ENCODE measurements around the gene VAMP8. TPM values are rescaled to one million over a fixed set of nuclear protein-coding genes. Genes with fewer than 3 reads are reported as not detected.
A peak's percentile ranks its signal among the peaks of the same experiment; 100 is the strongest.
"Not testable (repeated sequence)": the region's sequence is repeated elsewhere in the genome, so short reads cannot be mapped to it uniquely, and the experiment has no call there.

Gene VAMP8
- total RNA-seq, 2 experiments from 2014 or later = 94.3 to 98.3 TPM

DNA sequence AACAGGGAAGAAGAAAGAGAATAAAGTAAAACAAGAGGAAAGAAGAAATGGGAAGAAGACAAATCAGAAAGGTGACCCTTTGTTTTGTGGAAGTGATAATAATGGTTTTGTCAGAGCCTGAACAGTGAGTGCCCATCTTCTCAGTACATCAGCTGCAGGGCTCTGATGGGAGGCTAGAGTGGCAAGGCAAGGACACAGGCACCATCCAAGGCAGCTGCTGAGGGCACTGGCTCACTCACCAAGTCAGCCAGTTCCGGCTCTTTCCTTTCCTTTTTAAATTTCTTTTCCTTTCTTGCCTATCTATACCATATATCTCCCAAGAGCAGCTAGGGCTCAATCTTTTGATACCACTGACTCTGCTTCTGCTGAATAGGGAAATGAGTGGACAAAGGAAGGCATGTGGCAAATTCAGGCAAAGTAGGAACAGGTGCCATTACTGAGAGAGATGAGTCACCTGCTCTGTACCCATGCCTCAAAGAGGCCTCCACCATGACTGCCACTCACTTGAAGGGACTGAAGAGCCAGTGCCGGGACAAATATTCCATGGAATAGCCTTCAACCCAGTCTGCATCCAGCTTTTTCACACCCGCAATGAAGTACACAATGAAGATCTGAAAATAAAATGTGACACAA, 22.3 kb upstream of the VAMP8 start:
- Mint-ChIP-seq H3K4me3 (no peak overlapping the region), H3K27ac (no peak overlapping the region), H3K4me1 (peaks cover 18% of the 10 kb centered on the region), H3K36me3 (peaks cover 11% of the 10 kb centered on the region), H3K9me3 (no peaks in the 10 kb centered on the region), H3K27me3 (no peaks in the 10 kb centered on the region)
- no peak for DNase-seq

GRCh38 chr2:85557130-85557529, 20.3 kb upstream of the VAMP8 start:
- Mint-ChIP-seq H3K27ac (no peak overlapping the region), H3K9me3 (no peaks in the 10 kb centered on the region), H3K4me1 (peaks cover 29% of the 10 kb centered on the region), H3K36me3 (peaks cover 5% of the 10 kb centered on the region), H3K4me3 (no peak overlapping the region), H3K27me3 (no peaks in the 10 kb centered on the region)
- no peak for DNase-seq

GRCh38 chr2:85558160-85558559, 19.2 kb upstream of the VAMP8 start:
- Mint-ChIP-seq H3K4me3 (no peak overlapping the region), H3K27me3 (no peaks in the 10 kb centered on the region), H3K27ac (no peak overlapping the region)

DNA sequence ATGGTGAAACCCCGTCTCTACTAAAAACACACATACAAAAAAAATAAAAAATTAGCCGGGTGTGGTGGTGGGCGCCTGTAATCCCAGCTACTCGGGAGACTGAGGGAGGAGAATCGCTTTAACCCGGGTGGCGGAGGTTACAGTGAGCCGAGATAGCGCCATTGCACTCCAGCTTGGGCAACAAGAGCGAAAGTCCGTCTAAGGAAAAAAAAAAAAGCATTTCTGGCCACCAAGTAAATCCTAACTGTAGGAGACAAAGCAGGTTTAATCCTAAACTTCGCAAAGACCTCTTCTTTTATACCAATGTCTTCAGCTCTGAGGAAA, 17.0 kb upstream of the VAMP8 start:
- peaks cover 40% of the 10 kb centered on the region for H3K4me1 Mint-ChIP-seq
- not testable (repeated sequence) for DNase-seq, H3K27me3 Mint-ChIP-seq, H3K36me3 Mint-ChIP-seq, H3K9me3 Mint-ChIP-seq
- peak overlapping the region; percentile 95 for H3K27ac Mint-ChIP-seq
- peak overlapping the region; percentile 98 for H3K4me3 Mint-ChIP-seq

More at GRCh38 chr2:85558160-85558559, 19.2 kb upstream of the VAMP8 start:
- Mint-ChIP-seq H3K9me3 (no peaks in the 10 kb centered on the region), H3K36me3 (peaks cover 5% of the 10 kb centered on the region), H3K4me1 (peaks cover 33% of the 10 kb centered on the region)
- no peak for DNase-seq

- peak; percentile 42 for DNase-seq
- Mint-ChIP-seq H3K36me3 (peaks cover 3% of the 10 kb centered on the region), H3K4me3 (peak overlapping the region; percentile 98), H3K4me1 (peaks cover 40% of the 10 kb centered on the region), H3K27ac (peak overlapping the region; percentile 95), H3K27me3 (no peaks in the 10 kb centered on the region), H3K9me3 (no peaks in the 10 kb centered on the region)
Measured at GRCh38 chr2:85560812-85561279, 16.5 kb upstream of the VAMP8 start.

- peak within 1 kb of the TSS; percentile 95 for H3K27ac Mint-ChIP-seq
- H3K4me3 Mint-ChIP-seq = peak within 1 kb of the TSS; percentile 98
- no peaks in the 10 kb centered on the region for H3K27me3 Mint-ChIP-seq
- peaks cover 2% of the 10 kb centered on the region for H3K36me3 Mint-ChIP-seq
- no peaks in the 10 kb centered on the region for H3K9me3 Mint-ChIP-seq
- DNase-seq = peak; percentile 93
- peaks cover 40% of the 10 kb centered on the region for H3K4me1 Mint-ChIP-seq
Measured at GRCh38 chr2:85561280-85562212, 15.8 kb upstream of the VAMP8 start, which contains the start of gene GGCX. GGCX (minus strand) TSS chr2:85561493; CDS start chr2:85561428, 65 bp downstream.

DNA sequence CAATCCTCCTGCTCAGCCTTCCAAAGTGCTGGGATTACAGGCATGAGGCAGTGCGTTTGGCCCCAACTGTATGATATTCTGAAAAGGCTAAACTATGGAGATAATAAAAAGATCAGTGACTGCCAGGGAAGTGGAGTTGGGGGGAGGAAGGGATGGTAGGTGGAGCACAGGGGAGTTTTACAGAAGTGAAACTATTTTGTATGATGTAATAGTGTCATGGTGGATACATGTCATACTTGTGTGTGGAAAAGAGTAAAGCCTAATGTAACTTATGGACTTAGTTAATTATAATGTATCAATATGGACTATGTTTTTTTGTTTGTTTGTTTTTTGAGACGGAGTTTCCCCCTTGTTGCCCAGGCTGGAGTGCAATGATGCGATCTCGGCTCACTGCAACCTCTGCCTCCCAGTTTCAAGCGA, 13.2 kb upstream of the VAMP8 start:
- peaks cover 31% of the 10 kb centered on the region for H3K4me1 Mint-ChIP-seq
- no peaks in the 10 kb centered on the region for H3K27me3 Mint-ChIP-seq
- no peaks in the 10 kb centered on the region for H3K36me3 Mint-ChIP-seq
- DNase-seq = no peak
- peak overlapping the region; percentile 18 for H3K27ac Mint-ChIP-seq
- no peaks in the 10 kb centered on the region for H3K9me3 Mint-ChIP-seq
- no peak overlapping the region for H3K4me3 Mint-ChIP-seq

DNA sequence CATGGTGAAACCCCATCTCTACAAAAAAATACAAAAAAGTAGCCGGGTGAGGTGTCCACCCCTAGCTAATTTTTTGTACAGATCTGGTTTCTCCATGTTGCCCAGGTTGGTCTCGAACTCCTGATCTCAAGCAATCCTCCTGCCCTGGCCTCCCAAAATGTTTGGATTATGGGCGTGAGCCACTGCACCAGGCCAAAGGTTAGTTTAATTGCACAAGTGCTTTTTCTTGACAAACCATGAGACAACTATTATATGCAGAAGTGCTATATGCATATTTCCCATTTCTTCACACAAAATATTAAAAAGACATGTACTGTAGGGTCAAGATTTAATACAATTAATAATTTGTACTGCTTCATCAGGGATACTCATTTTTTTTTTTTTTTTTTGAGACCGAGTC, 11.1 kb upstream of the VAMP8 start:
- no peaks in the 10 kb centered on the region for H3K9me3 Mint-ChIP-seq
- H3K4me1 Mint-ChIP-seq = peaks cover 12% of the 10 kb centered on the region
- no peak for DNase-seq
- no peaks in the 10 kb centered on the region for H3K27me3 Mint-ChIP-seq
- H3K4me3 Mint-ChIP-seq = no peak overlapping the region
- no peaks in the 10 kb centered on the region for H3K36me3 Mint-ChIP-seq
- no peak overlapping the region for H3K27ac Mint-ChIP-seq

GRCh38 chr2:85575739-85576138, 1.6 kb upstream of the VAMP8 start:
- no peak for DNase-seq
- no peak overlapping the region for H3K27ac Mint-ChIP-seq
- peaks cover 24% of the 10 kb centered on the region for H3K4me1 Mint-ChIP-seq
- H3K27me3 Mint-ChIP-seq = no peaks in the 10 kb centered on the region
- H3K9me3 Mint-ChIP-seq = no peaks in the 10 kb centered on the region
- H3K4me3 Mint-ChIP-seq = no peak overlapping the region
- peaks cover 6% of the 10 kb centered on the region for H3K36me3 Mint-ChIP-seq

GRCh38 chr2:85577063-85577385, 362 bp upstream of the VAMP8 start:
- peak overlapping the region; percentile 96 for H3K4me3 Mint-ChIP-seq
- no peaks in the 10 kb centered on the region for H3K27me3 Mint-ChIP-seq
- peak overlapping the region; percentile 89 for H3K27ac Mint-ChIP-seq
- H3K4me1 Mint-ChIP-seq = peaks cover 28% of the 10 kb centered on the region
- DNase-seq = no peak
- H3K9me3 Mint-ChIP-seq = no peaks in the 10 kb centered on the region
- H3K36me3 Mint-ChIP-seq = peaks cover 11% of the 10 kb centered on the region

GRCh38 chr2:85578243-85579180, 1.1 kb downstream of the VAMP8 start:
- peak overlapping the region; percentile 89 for H3K27ac Mint-ChIP-seq
- H3K4me1 Mint-ChIP-seq = peaks cover 37% of the 10 kb centered on the region
- no peaks in the 10 kb centered on the region for H3K9me3 Mint-ChIP-seq
- H3K27me3 Mint-ChIP-seq = no peaks in the 10 kb centered on the region
- peak overlapping the region; percentile 96 for H3K4me3 Mint-ChIP-seq
- peaks cover 22% of the 10 kb centered on the region for H3K36me3 Mint-ChIP-seq
- DNase-seq = peak; percentile 32

DNA sequence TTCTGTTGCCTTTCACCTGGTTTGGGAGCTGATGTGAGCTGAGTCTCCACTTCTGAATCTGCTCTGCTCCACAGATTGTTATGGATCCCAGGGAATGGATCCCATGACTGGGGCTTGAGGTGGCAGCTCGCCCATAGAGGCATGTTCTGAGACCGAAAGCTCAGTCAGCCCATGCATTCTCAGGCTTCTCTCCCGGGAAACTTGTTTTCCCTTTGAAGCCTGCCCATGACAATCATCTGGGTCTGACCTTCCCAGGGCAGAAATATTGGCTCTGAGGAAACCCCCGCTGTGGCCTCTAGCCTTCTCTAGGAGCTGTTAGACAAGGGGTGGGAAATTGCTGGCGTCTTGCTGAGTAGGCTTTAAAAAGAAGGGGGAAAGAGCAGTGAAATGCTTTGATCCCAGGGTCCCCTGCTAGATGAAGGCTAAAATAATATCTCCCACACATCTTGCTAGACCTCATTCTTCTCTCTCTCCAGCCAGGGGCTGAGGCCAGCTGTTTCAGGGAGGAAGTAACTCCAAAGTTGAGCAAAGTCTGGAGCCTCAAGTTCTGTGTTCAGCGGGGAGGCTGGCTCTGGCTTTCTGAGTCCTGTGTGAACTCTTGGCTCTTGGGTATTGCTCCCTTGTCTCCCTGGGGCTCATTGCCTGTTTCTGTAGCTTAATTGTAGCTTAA, 2.0 kb downstream of the VAMP8 start:
- no peak for DNase-seq
- peaks cover 42% of the 10 kb centered on the region for H3K4me1 Mint-ChIP-seq
- no peaks in the 10 kb centered on the region for H3K9me3 Mint-ChIP-seq
- H3K36me3 Mint-ChIP-seq = peaks cover 22% of the 10 kb centered on the region
- peak overlapping the region; percentile 89 for H3K27ac Mint-ChIP-seq
- peak overlapping the region; percentile 96 for H3K4me3 Mint-ChIP-seq
- no peaks in the 10 kb centered on the region for H3K27me3 Mint-ChIP-seq

- no peaks in the 10 kb centered on the region for H3K9me3 Mint-ChIP-seq
- peak overlapping the region; percentile 89 for H3K27ac Mint-ChIP-seq
- peaks cover 47% of the 10 kb centered on the region for H3K4me1 Mint-ChIP-seq
- H3K36me3 Mint-ChIP-seq = peaks cover 22% of the 10 kb centered on the region
- no peak for DNase-seq
- H3K4me3 Mint-ChIP-seq = no peak overlapping the region
- H3K27me3 Mint-ChIP-seq = no peaks in the 10 kb centered on the region
Measured at GRCh38 chr2:85580206-85580605, 2.8 kb downstream of the VAMP8 start.

GRCh38 chr2:85582492-85582891, 5.1 kb downstream of the VAMP8 start:
- H3K4me1 Mint-ChIP-seq = peaks cover 58% of the 10 kb centered on the region

More at GRCh38 chr2:85582492-85582891, 5.1 kb downstream of the VAMP8 start:
- Mint-ChIP-seq H3K36me3 (peaks cover 22% of the 10 kb centered on the region), H3K9me3 (no peaks in the 10 kb centered on the region), H3K27me3 (no peaks in the 10 kb centered on the region), H3K4me3 (no peak overlapping the region), H3K27ac (no peak overlapping the region)
- no peak for DNase-seq

Measured in activated naive CD8-positive, alpha-beta T cell treated with anti-CD3 and anti-CD28 coated beads for 36 hours (primary cell).